HEK293 (cell line): ENCODE results near the gene PSMB4.

ENCODE experiments used
- BCL11A ChIP-seq: fragments of 450-650 bp; formaldehyde crosslinking; IDR thresholded peaks from 2 replicates; pipeline ENCODE4 v1.5.1; 2016; ENCODE audit warnings: low read depth, missing biosample characterization, missing genetic modification characterization
- KLF1 ChIP-seq: fragments of 450-650 bp; formaldehyde crosslinking; IDR thresholded peaks from 2 replicates; pipeline ENCODE4 v1.5.1; 2016; ENCODE audit warnings: missing biosample characterization, missing genetic modification characterization
- SP2 ChIP-seq: fragments of 450-650 bp; formaldehyde crosslinking; IDR thresholded peaks from 2 replicates; pipeline ENCODE4 v1.5.1; 2016; ENCODE audit warnings: missing biosample characterization, missing genetic modification characterization
- ZFP69B ChIP-seq: fragments of 450-650 bp; formaldehyde crosslinking; IDR thresholded peaks from 2 replicates; pipeline ENCODE4 v1.5.1; 2016; ENCODE audit warnings: missing biosample characterization, missing genetic modification characterization
- TF ChIP-seq, protein P1 (sequence below): fragments of 450-650 bp; formaldehyde crosslinking; IDR thresholded peaks from 2 replicates; pipeline ENCODE4 v1.5.1; 2016; ENCODE audit warnings: missing biosample characterization, missing genetic modification characterization

GRCh38 chr1:151419819-151420218, 20.4 kb downstream of the PSMB4 start:
- TF ChIP-seq BCL11A (tag by site-specific recombination) (no peak), KLF1 (tag by site-specific recombination) (no peak), ZFP69B (tag by site-specific recombination) (no peak), SP2 (tag by site-specific recombination) (no peak)
- TF ChIP-seq, protein P1, sequence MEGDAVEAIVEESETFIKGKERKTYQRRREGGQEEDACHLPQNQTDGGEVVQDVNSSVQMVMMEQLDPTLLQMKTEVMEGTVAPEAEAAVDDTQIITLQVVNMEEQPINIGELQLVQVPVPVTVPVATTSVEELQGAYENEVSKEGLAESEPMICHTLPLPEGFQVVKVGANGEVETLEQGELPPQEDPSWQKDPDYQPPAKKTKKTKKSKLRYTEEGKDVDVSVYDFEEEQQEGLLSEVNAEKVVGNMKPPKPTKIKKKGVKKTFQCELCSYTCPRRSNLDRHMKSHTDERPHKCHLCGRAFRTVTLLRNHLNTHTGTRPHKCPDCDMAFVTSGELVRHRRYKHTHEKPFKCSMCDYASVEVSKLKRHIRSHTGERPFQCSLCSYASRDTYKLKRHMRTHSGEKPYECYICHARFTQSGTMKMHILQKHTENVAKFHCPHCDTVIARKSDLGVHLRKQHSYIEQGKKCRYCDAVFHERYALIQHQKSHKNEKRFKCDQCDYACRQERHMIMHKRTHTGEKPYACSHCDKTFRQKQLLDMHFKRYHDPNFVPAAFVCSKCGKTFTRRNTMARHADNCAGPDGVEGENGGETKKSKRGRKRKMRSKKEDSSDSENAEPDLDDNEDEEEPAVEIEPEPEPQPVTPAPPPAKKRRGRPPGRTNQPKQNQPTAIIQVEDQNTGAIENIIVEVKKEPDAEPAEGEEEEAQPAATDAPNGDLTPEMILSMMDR: no peak
